ENCODE results near the gene CFAP46.

- TF ChIP-seq FOXK2 (IDR thresholded peaks at IDR 0.05) (no peak), SP1 (IDR thresholded peaks at IDR 0.05) (no peak)
Observed at GRCh38 chr10:132944510-132944909, 2.1 kb upstream of the CFAP46 start.
